HepG2 (cell line): ENCODE results near the gene ORC4. TPM values are rescaled to one million over a fixed set of nuclear protein-coding genes. Genes with fewer than 3 reads are reported as not detected.

Experiments used
- ATAD3A ChIP-seq: sonication (generic); formaldehyde crosslinking; IDR thresholded peaks from 2 replicates; pipeline ENCODE4 v1.4.0; 2020; ENCODE audit warnings: missing genetic modification reagents
- E2F1 ChIP-seq: sonication (generic); formaldehyde crosslinking; IDR thresholded peaks from 2 replicates; pipeline ENCODE4 v1.5.0; 2020; ENCODE audit warnings: missing genetic modification reagents
- ETS1 ChIP-seq: sonication (generic); formaldehyde crosslinking; IDR thresholded peaks from 2 replicates; pipeline ENCODE4 v1.4.0; 2020; ENCODE audit warnings: missing genetic modification reagents
- HOXA3 ChIP-seq: sonication (generic); formaldehyde crosslinking; IDR thresholded peaks from 2 replicates; pipeline ENCODE4 v1.5.0; 2020; ENCODE audit warnings: missing genetic modification reagents
- IRF2 ChIP-seq: IDR thresholded peaks from 2 replicates; pipeline ENCODE4 v1.6.1; 2018; ENCODE audit warnings: missing genetic modification reagents, missing compliant biosample characterization
- KDM5B ChIP-seq: sonication (generic); formaldehyde crosslinking; IDR thresholded peaks from 2 replicates; pipeline ENCODE4 v1.4.0; 2020; ENCODE audit warnings: missing genetic modification reagents, mild to moderate bottlenecking, borderline replicate concordance
- MAFF ChIP-seq: IDR thresholded peaks from 2 replicates; pipeline ENCODE4 v1.6.1; 2011; ENCODE audit warnings: low read depth, low read length, improper control_type of control experiment
- MXI1 ChIP-seq: IDR thresholded peaks from 3 replicates; pipeline ENCODE4 v1.6.1; 2012; ENCODE audit warnings: low read depth, low read length, inconsistent platforms, borderline replicate concordance
- PCBP1 ChIP-seq: fragments of 200-400 bp; formaldehyde crosslinking; IDR thresholded peaks from 2 replicates; pipeline ENCODE4 v1.6.1; 2017; ENCODE audit warnings: mild to moderate bottlenecking, low read depth, low read length, borderline replicate concordance
- PITX1 ChIP-seq: sonication (generic); formaldehyde crosslinking; IDR thresholded peaks from 2 replicates; pipeline ENCODE4 v1.5.1; 2020; ENCODE audit warnings: mild to moderate bottlenecking, missing genetic modification reagents
- YEATS4 ChIP-seq: sonication (generic); formaldehyde crosslinking; IDR thresholded peaks from 2 replicates; pipeline ENCODE4 v1.4.0; 2020; ENCODE audit warnings: missing genetic modification reagents, borderline replicate concordance
- ZFAT ChIP-seq: sonication (generic); formaldehyde crosslinking; conservative IDR thresholded peaks from 2 replicates; pipeline ENCODE4 v1.8.1; 2023; ENCODE audit warnings: missing genetic modification reagents, inconsistent platforms
- ZFP36L2 ChIP-seq: sonication (generic); formaldehyde crosslinking; IDR thresholded peaks from 2 replicates; pipeline ENCODE4 v1.4.0; 2020; ENCODE audit warnings: missing genetic modification reagents
- ZNF121 ChIP-seq: sonication (generic); formaldehyde crosslinking; IDR thresholded peaks from 2 replicates; pipeline ENCODE4 v1.5.0; 2020; ENCODE audit warnings: mild to moderate bottlenecking, missing genetic modification reagents
- ZNF567 ChIP-seq: sonication (generic); formaldehyde crosslinking; IDR thresholded peaks from 2 replicates; pipeline ENCODE4 v1.8.1; 2023; ENCODE audit warnings: mild to moderate bottlenecking, missing genetic modification reagents, borderline replicate concordance
- polyA plus RNA-seq, 8 experiments: library from polyadenylated mRNA; depleted of rRNA in 3 of 8; stranded (reverse) in 7 of 8; unstranded in 1 of 8; fragments of >200 nt; fragmentation: Illumina TruSeq in 4 of 8; extraction: Trizol in 4 of 8; gene quantifications; 2 replicates each; pipeline versions ENCODE4 v1.2.1 to v1.2.3, GENCODE V29; 2011 to 2016; ENCODE audit warnings: low read depth in 4 of 8, missing spikeins in 1 of 8, mixed read lengths in 1 of 8; ENCODE audit not compliant: insufficient read depth in 1 of 8
- total RNA-seq, 5 experiments: library from RNA; depleted of rRNA; stranded (reverse); fragments of >200 nt; fragmentation: Illumina TruSeq; extraction: Trizol; gene quantifications; 2 replicates each; pipeline ENCODE4 v1.2.3, GENCODE V29; 2016; ENCODE audit warnings: low read depth in 1 of 5
- TF ChIP-seq, protein P1 (sequence below): sonication (generic); formaldehyde crosslinking; IDR thresholded peaks from 2 replicates; pipeline ENCODE4 v1.9.0; 2021; ENCODE audit warnings: missing genetic modification reagents, borderline replicate concordance
- TF ChIP-seq, protein P2 (sequence below): sonication (generic); formaldehyde crosslinking; IDR thresholded peaks from 2 replicates; pipeline ENCODE4 v1.4.0; 2020; ENCODE audit warnings: missing genetic modification reagents
- TF ChIP-seq, protein P3 (sequence below): IDR thresholded peaks from 2 replicates; pipeline ENCODE4 v1.6.1; 2016; ENCODE audit warnings: missing genetic modification reagents, missing compliant biosample characterization

ORC4 gene
- total and polyA plus RNA-seq, 2 of the 13 experiments (the other 11 are each of a cell fraction or from before 2014, with no cell fraction given), result 28.6 to 84.8 TPM

- TF ChIP-seq ATAD3A (CRISPR knock-in tag) (no peak), ZFP36L2 (no peak), IRF2 (peak; percentile 95), ZNF567 (CRISPR knock-in tag) (peak; percentile 75), MAFF (no peak), E2F1 (CRISPR knock-in tag) (no peak), PITX1 (CRISPR knock-in tag) (0 out of 2 replicates have a peak, but pooled peaks have one; percentile 59), HOXA3 (CRISPR knock-in tag) (peak; percentile 91), MXI1 (peak; percentile 80; the same call in 2 of the 3 replicates), PCBP1 (peak; percentile 78; the same call in 1 of the 2 replicates), ZNF121 (CRISPR knock-in tag) (peak; percentile 61), YEATS4 (peak; percentile 96), KDM5B (peak; percentile 99), ZFAT (no peak; the same call in 1 of the 2 replicates), ETS1 (CRISPR knock-in tag) (peak; percentile 44; the same call in 1 of the 2 replicates)
- TF ChIP-seq, protein P1, sequence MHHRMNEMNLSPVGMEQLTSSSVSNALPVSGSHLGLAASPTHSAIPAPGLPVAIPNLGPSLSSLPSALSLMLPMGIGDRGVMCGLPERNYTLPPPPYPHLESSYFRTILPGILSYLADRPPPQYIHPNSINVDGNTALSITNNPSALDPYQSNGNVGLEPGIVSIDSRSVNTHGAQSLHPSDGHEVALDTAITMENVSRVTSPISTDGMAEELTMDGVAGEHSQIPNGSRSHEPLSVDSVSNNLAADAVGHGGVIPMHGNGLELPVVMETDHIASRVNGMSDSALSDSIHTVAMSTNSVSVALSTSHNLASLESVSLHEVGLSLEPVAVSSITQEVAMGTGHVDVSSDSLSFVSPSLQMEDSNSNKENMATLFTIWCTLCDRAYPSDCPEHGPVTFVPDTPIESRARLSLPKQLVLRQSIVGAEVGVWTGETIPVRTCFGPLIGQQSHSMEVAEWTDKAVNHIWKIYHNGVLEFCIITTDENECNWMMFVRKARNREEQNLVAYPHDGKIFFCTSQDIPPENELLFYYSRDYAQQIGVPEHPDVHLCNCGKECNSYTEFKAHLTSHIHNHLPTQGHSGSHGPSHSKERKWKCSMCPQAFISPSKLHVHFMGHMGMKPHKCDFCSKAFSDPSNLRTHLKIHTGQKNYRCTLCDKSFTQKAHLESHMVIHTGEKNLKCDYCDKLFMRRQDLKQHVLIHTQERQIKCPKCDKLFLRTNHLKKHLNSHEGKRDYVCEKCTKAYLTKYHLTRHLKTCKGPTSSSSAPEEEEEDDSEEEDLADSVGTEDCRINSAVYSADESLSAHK (CRISPR knock-in tag), result no peak
- TF ChIP-seq, protein P2, sequence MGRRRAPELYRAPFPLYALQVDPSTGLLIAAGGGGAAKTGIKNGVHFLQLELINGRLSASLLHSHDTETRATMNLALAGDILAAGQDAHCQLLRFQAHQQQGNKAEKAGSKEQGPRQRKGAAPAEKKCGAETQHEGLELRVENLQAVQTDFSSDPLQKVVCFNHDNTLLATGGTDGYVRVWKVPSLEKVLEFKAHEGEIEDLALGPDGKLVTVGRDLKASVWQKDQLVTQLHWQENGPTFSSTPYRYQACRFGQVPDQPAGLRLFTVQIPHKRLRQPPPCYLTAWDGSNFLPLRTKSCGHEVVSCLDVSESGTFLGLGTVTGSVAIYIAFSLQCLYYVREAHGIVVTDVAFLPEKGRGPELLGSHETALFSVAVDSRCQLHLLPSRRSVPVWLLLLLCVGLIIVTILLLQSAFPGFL, result no peak
- TF ChIP-seq, protein P3, sequence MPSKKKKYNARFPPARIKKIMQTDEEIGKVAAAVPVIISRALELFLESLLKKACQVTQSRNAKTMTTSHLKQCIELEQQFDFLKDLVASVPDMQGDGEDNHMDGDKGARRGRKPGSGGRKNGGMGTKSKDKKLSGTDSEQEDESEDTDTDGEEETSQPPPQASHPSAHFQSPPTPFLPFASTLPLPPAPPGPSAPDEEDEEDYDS (CRISPR knock-in tag), result peak; percentile 75
Measured at GRCh38 chr2:148020111-148021058, at the start of gene ORC4 (continued).
